Astrocyte of the spinal cord (primary cell): ENCODE results near the gene AKAP8L.

ENCODE experiments used
- DNase-seq: peaks from one replicate; pipeline ENCODE4 v3.0.0; 2011; ENCODE audit warnings: low read depth, low spot score
- H3K4me3 ChIP-seq: 2 replicates; pipeline ENCODE4 v1.5.1; 2011; ENCODE audit warnings: low read depth, mild to moderate bottlenecking, low read length, moderate library complexity
- in situ Hi-C: cut with HindIII; loops from 2 replicates; pipeline ENCODE4 v1.10.0; 2017; ENCODE audit warnings: low sequenced_read_pairs
- TF ChIP-seq, protein P1 (sequence below): IDR thresholded peaks from 2 replicates; pipeline ENCODE4 v1.5.1; 2012; ENCODE audit warnings: low read depth, mild to moderate bottlenecking, low read length, inconsistent platforms

Gene AKAP8L

GRCh38 chr19:15400521-15401396 is 18.0 kb downstream of the AKAP8L start:
- in situ Hi-C loops, result no loop called here
- TF ChIP-seq, protein P1, sequence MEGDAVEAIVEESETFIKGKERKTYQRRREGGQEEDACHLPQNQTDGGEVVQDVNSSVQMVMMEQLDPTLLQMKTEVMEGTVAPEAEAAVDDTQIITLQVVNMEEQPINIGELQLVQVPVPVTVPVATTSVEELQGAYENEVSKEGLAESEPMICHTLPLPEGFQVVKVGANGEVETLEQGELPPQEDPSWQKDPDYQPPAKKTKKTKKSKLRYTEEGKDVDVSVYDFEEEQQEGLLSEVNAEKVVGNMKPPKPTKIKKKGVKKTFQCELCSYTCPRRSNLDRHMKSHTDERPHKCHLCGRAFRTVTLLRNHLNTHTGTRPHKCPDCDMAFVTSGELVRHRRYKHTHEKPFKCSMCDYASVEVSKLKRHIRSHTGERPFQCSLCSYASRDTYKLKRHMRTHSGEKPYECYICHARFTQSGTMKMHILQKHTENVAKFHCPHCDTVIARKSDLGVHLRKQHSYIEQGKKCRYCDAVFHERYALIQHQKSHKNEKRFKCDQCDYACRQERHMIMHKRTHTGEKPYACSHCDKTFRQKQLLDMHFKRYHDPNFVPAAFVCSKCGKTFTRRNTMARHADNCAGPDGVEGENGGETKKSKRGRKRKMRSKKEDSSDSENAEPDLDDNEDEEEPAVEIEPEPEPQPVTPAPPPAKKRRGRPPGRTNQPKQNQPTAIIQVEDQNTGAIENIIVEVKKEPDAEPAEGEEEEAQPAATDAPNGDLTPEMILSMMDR, result no peak
- DNase-seq, result no peak
- no peak overlapping the region for H3K4me3 ChIP-seq

DNA sequence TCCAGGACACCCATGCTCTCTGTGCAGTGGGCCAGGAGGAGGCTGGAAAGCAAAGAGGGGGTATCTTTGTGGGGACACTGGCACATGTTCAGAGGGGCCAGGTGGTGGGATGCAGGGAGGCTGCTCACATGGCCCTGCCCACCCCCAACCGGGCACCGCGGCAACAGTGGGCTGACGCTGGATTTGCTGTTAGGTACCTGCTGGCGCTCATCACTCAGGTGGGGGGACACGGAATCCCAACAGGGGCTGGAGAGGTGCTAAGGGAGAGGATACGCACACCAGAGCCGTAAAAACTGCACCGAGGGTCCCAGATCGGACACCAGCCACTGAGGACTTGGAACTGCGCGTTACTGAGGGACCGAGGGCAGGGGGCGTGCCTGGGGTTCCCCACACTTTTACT is 19.2 kb downstream of the AKAP8L start:
- DNase-seq, result no peak
- no peak overlapping the region for H3K4me3 ChIP-seq
- TF ChIP-seq, protein P1, result no peak
- in situ Hi-C loops, result no loop called here

DNA sequence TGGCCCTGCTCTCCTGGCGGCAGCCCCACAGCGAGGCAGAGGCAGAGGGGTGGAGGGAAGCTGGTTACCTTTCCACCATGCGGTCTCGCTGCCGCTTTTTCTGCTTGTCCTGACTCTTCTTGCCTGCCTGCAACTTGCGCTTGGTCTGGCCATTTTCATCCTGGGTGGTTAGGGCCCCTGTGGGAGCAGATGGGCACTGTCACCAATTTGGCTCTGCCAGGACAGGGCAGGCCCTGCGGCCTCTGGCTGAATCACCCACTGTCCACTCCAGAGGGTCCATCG is 19.6 kb downstream of the AKAP8L start:
- no peak for DNase-seq
- TF ChIP-seq, protein P1, result no peak
- H3K4me3 ChIP-seq, result no peak overlapping the region
- in situ Hi-C loops, result no loop called here

DNA sequence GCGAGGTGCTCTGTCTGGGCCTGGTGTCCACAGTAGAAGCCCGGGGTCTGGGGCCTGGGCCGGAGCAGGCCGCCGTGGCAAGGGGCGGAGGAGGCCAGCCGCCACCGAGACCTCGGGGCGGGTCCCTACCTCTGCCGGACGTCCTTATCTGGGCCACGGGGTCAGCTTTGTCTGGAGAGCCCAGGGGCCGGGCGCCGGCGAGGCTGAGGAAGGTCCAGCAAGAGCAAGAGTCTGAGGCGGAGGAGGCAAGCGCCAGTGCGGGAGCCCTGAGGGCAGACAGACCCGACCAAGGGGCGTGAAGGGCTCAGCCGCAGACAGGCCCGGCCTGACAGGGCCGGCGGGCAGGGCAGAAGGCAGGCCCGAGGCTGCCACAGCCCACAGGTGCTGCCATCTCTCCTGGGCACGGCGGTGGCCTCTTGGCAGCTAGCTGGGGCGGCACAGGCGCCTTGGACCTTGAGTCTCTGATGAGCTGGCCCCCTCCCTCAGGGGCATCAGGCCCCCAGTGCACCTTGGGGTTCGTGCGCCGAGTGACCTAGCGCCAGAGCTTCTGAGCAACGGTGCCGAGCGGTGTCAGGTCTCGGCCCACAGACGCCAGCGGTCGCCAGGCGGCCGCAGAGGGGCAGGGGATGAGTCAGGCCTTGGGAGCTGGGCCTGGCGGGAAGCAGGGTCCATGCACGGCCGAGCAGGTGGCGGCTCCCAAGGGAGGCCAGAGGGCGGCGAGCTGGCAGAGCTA is 20.1 kb downstream of the AKAP8L start:
- TF ChIP-seq, protein P1, result no peak
- no peak for DNase-seq
- no peak overlapping the region for H3K4me3 ChIP-seq
- in situ Hi-C loops, result no loop called here

DNA sequence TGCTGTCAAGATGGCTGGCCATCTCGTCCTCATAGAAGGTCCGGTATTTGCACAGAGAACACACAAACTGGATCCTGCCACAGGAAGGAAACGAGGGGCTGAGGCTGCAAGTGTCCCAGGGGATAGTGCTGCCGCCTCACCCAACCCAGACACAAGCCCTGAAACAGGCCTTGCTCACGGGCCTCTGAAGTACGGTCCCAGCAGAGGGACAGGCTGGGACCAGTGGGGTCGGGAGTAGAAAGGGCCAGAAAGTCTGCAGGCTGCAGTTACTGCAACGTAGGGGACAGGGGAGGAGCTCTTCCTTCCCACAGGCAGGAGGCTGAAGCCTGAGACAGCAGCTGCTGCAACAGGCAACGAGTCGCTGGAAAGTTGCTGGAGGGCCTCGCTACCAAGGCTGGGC is 21.0 kb downstream of the AKAP8L start:
- TF ChIP-seq, protein P1, result no peak
- in situ Hi-C loops, result no loop called here
- DNase-seq, result no peak
- H3K4me3 ChIP-seq, result no peak overlapping the region

- TF ChIP-seq, protein P1, result no peak
- in situ Hi-C loops, result no loop called here
- H3K4me3 ChIP-seq, result no peak overlapping the region
- no peak for DNase-seq
Measured at GRCh38 chr19:15397236-15397635, 21.6 kb downstream of the AKAP8L start.
